ENCODE data around the gene OR4C45. TPM values are rescaled to one million over a fixed set of nuclear protein-coding genes. Genes with fewer than 3 reads are reported as not detected.
"Not testable (repeated sequence)": the region's sequence is repeated elsewhere in the genome, so short reads cannot be mapped to it uniquely, and the experiment has no call there.

OR4C45 gene
- not detected for total RNA-seq
- long read RNA-seq: 0 reads

GRCh38 chr11:50032574-50032973 is at the start of gene OR4C45:
Gene OR4C45, plus strand, starts transcription at chr11:50032874.
- DNase-seq (ENCODE audit: low spot score): no peak

- no peak for DNase-seq (ENCODE audit: low spot score)
These were observed 37.1 kb upstream of the OR4C45 start for GRCh38 chr11:49995565-49995964.

- DNase-seq (ENCODE audit: low spot score): no peak
These were observed 2.5 kb upstream of the OR4C45 start for GRCh38 chr11:50030193-50030592.

GRCh38 chr11:50036239-50036638 is 3.6 kb downstream of the OR4C45 start:
- not testable (repeated sequence) for DNase-seq (ENCODE audit: low spot score)

GRCh38 chr11:50037251-50037650 is 4.6 kb downstream of the OR4C45 start:
- DNase-seq (ENCODE audit: low spot score): no peak

GRCh38 chr11:50044647-50045046 is 12.0 kb downstream of the OR4C45 start:
- no peak for DNase-seq (ENCODE audit: low spot score)

GRCh38 chr11:50063056-50063455 is 30.4 kb downstream of the OR4C45 start:
- DNase-seq (ENCODE audit: low spot score): not testable (repeated sequence)

GRCh38 chr11:50070389-50070788 is 37.7 kb downstream of the OR4C45 start:
- no peak for DNase-seq (ENCODE audit: low spot score)

- no peak for DNase-seq (ENCODE audit: low spot score)
These were observed 39.0 kb downstream of the OR4C45 start for GRCh38 chr11:50071584-50072225.

- no peak for DNase-seq (ENCODE audit: low spot score)
These were observed 39.8 kb downstream of the OR4C45 start for GRCh38 chr11:50072226-50073112.

- DNase-seq (ENCODE audit: low spot score): no peak
These were observed 40.7 kb downstream of the OR4C45 start for GRCh38 chr11:50073113-50074105.

GRCh38 chr11:50074161-50074560 is 41.5 kb downstream of the OR4C45 start:
- DNase-seq (ENCODE audit: low spot score): no peak

GRCh38 chr11:50075856-50076255 is 43.2 kb downstream of the OR4C45 start:
- no peak for DNase-seq (ENCODE audit: low spot score)

GRCh38 chr11:50077526-50077925 is 44.9 kb downstream of the OR4C45 start:
- no peak for DNase-seq (ENCODE audit: low spot score)

GRCh38 chr11:50078001-50078400 is 45.3 kb downstream of the OR4C45 start:
- no peak for DNase-seq (ENCODE audit: low spot score)

GRCh38 chr11:50078946-50079345 is 46.3 kb downstream of the OR4C45 start:
- not testable (repeated sequence) for DNase-seq (ENCODE audit: low spot score)

GRCh38 chr11:50080256-50080655 is 47.6 kb downstream of the OR4C45 start:
- DNase-seq (ENCODE audit: low spot score): no peak
